ENCODE data around the gene HESX1. TPM values are rescaled to one million over a fixed set of nuclear protein-coding genes. Genes with fewer than 3 reads are reported as not detected.

Gene HESX1
- total and polyA plus RNA-seq, 2 of the 13 experiments (the other 11 are each of a cell fraction or from before 2014, with no cell fraction given) = 0.57 to 0.75 TPM

DNA sequence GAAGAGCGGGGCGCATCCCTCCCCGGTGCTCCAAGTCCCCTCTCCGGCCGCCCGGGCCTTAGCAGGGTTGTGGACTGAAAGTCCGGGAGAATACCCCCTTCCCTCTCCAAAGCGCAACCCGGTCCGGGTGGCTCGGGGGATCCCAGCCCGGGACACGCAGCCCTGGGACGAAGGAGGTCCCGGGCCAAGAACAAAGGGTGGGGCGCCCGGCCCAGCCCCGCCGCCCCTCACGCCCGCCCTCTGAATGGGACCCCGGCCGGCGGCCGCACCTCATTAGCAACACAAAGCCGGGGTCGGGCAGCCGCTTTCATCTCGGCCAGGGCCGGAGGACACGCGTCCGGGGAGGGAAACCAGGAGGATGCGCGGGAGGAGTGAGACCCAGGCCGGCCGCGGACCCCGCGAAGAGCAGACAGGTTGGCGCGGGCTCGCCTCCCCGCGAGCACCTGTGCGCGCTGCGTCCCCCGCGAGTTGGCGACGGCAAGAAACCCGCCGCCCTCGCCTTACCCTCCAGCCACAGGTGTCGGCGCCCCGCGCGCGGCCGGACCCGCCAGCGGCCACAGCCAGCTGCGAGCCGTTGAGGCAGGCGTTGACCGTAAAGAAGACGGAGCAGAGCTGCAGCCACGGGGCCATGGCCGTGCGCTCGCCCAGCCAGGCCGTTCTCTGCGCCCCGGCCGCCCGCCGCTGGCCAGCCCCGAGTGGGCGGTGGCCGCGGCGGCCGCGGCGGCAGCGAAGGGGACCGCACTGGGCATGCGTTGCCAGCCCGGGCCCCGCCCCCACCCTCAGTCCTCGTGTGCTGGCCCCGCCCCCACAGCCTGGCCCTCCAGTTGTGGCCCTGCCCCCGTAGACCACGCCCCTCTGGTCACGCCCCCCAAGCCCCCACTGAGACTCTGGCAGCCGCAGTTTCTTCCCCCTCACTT is 34.9 kb downstream of the HESX1 start, which contains the start of gene IL17RD (continued):
- TF ChIP-seq, protein P1, sequence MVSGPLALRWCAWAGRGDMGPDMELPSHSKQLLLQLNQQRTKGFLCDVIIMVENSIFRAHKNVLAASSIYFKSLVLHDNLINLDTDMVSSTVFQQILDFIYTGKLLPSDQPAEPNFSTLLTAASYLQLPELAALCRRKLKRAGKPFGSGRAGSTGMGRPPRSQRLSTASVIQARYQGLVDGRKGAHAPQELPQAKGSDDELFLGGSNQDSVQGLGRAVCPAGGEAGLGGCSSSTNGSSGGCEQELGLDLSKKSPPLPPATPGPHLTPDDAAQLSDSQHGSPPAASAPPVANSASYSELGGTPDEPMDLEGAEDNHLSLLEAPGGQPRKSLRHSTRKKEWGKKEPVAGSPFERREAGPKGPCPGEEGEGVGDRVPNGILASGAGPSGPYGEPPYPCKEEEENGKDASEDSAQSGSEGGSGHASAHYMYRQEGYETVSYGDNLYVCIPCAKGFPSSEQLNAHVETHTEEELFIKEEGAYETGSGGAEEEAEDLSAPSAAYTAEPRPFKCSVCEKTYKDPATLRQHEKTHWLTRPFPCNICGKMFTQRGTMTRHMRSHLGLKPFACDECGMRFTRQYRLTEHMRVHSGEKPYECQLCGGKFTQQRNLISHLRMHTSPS (CRISPR knock-in tag; IDR thresholded peaks at IDR 0.05; ENCODE audit: low read depth) = no peak
- TF ChIP-seq ZNF790 (CRISPR knock-in tag; IDR thresholded peaks at IDR 0.05; ENCODE audit: borderline replicate concordance) (no peak), NCOA5 (CRISPR knock-in tag; IDR thresholded peaks at IDR 0.05) (no peak), HMGA1 (CRISPR knock-in tag; conservative IDR thresholded peaks at IDR 0.05) (no peak), SMAD3 (CRISPR knock-in tag; IDR thresholded peaks at IDR 0.05) (no peak), NFYB (CRISPR knock-in tag; IDR thresholded peaks at IDR 0.05) (no peak), ZMAT3 (CRISPR knock-in tag; conservative IDR thresholded peaks at IDR 0.05) (no peak), ZNF430 (CRISPR knock-in tag; IDR thresholded peaks at IDR 0.05) (no peak), HNRNPH1 (optimal IDR thresholded peaks at IDR 0.05; ENCODE audit: low read depth, low read length) (no peak), ZNF333 (CRISPR knock-in tag; IDR thresholded peaks at IDR 0.05; ENCODE audit: borderline replicate concordance) (no peak), HMG20A (CRISPR knock-in tag; IDR thresholded peaks at IDR 0.05; ENCODE audit: borderline replicate concordance) (no peak), KLF6 (CRISPR knock-in tag; IDR thresholded peaks at IDR 0.05) (no peak)
- TF ChIP-seq, protein P2, sequence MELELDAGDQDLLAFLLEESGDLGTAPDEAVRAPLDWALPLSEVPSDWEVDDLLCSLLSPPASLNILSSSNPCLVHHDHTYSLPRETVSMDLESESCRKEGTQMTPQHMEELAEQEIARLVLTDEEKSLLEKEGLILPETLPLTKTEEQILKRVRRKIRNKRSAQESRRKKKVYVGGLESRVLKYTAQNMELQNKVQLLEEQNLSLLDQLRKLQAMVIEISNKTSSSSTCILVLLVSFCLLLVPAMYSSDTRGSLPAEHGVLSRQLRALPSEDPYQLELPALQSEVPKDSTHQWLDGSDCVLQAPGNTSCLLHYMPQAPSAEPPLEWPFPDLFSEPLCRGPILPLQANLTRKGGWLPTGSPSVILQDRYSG (CRISPR knock-in tag; IDR thresholded peaks at IDR 0.05) = no peak
- TF ChIP-seq, protein P3, sequence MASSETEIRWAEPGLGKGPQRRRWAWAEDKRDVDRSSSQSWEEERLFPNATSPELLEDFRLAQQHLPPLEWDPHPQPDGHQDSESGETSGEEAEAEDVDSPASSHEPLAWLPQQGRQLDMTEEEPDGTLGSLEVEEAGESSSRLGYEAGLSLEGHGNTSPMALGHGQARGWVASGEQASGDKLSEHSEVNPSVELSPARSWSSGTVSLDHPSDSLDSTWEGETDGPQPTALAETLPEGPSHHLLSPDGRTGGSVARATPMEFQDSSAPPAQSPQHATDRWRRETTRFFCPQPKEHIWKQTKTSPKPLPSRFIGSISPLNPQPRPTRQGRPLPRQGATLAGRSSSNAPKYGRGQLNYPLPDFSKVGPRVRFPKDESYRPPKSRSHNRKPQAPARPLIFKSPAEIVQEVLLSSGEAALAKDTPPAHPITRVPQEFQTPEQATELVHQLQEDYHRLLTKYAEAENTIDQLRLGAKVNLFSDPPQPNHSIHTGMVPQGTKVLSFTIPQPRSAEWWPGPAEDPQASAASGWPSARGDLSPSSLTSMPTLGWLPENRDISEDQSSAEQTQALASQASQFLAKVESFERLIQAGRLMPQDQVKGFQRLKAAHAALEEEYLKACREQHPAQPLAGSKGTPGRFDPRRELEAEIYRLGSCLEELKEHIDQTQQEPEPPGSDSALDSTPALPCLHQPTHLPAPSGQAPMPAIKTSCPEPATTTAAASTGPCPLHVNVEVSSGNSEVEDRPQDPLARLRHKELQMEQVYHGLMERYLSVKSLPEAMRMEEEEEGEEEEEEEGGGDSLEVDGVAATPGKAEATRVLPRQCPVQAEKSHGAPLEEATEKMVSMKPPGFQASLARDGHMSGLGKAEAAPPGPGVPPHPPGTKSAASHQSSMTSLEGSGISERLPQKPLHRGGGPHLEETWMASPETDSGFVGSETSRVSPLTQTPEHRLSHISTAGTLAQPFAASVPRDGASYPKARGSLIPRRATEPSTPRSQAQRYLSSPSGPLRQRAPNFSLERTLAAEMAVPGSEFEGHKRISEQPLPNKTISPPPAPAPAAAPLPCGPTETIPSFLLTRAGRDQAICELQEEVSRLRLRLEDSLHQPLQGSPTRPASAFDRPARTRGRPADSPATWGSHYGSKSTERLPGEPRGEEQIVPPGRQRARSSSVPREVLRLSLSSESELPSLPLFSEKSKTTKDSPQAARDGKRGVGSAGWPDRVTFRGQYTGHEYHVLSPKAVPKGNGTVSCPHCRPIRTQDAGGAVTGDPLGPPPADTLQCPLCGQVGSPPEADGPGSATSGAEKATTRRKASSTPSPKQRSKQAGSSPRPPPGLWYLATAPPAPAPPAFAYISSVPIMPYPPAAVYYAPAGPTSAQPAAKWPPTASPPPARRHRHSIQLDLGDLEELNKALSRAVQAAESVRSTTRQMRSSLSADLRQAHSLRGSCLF (CRISPR knock-in tag; IDR thresholded peaks at IDR 0.05; ENCODE audit: borderline replicate concordance) = no peak
- TF ChIP-seq, protein P4, sequence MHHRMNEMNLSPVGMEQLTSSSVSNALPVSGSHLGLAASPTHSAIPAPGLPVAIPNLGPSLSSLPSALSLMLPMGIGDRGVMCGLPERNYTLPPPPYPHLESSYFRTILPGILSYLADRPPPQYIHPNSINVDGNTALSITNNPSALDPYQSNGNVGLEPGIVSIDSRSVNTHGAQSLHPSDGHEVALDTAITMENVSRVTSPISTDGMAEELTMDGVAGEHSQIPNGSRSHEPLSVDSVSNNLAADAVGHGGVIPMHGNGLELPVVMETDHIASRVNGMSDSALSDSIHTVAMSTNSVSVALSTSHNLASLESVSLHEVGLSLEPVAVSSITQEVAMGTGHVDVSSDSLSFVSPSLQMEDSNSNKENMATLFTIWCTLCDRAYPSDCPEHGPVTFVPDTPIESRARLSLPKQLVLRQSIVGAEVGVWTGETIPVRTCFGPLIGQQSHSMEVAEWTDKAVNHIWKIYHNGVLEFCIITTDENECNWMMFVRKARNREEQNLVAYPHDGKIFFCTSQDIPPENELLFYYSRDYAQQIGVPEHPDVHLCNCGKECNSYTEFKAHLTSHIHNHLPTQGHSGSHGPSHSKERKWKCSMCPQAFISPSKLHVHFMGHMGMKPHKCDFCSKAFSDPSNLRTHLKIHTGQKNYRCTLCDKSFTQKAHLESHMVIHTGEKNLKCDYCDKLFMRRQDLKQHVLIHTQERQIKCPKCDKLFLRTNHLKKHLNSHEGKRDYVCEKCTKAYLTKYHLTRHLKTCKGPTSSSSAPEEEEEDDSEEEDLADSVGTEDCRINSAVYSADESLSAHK (CRISPR knock-in tag; IDR thresholded peaks at IDR 0.05; ENCODE audit: borderline replicate concordance) = no peak
- TF ChIP-seq, protein P5, sequence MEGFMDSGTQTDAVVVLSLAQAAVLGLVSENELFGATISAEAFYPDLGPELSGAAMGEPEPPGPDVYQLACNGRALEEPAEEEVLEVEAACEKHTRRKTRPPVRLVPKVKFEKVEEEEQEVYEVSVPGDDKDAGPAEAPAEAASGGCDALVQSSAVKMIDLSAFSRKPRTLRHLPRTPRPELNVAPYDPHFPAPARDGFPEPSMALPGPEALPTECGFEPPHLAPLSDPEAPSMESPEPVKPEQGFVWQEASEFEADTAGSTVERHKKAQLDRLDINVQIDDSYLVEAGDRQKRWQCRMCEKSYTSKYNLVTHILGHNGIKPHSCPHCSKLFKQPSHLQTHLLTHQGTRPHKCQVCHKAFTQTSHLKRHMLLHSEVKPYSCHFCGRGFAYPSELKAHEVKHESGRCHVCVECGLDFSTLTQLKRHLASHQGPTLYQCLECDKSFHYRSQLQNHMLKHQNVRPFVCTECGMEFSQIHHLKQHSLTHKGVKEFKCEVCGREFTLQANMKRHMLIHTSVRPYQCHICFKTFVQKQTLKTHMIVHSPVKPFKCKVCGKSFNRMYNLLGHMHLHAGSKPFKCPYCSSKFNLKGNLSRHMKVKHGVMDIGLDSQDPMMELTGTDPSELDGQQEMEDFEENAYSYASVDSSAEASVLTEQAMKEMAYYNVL (CRISPR knock-in tag; IDR thresholded peaks at IDR 0.05; ENCODE audit: borderline replicate concordance) = no peak
